K562 (cell line): Measurements from ENCODE around the gene NF1. TPM values are rescaled to one million over a fixed set of nuclear protein-coding genes. Genes with fewer than 3 reads are reported as not detected.

Experiments
- ASH1L ChIP-seq: fragments of 450-650 bp; IDR thresholded peaks from 2 replicates; pipeline ENCODE4 v1.6.1; 2018; ENCODE audit warnings: borderline replicate concordance, mild to moderate bottlenecking, low read depth; ENCODE audit not compliant: partially characterized antibody
- CHD2 ChIP-seq: IDR thresholded peaks from 2 replicates; pipeline ENCODE4 v1.6.1; 2011; ENCODE audit warnings: low read depth, low read length
- PHF21A ChIP-seq: fragments of 450-650 bp; IDR thresholded peaks from 2 replicates; pipeline ENCODE4 v1.6.1; 2017; ENCODE audit warnings: low read depth, borderline replicate concordance
- PURB ChIP-seq: sonication (generic); formaldehyde crosslinking; IDR thresholded peaks from 2 replicates; pipeline ENCODE4 v1.9.0; 2021; ENCODE audit warnings: low read depth, mild to moderate bottlenecking, missing genetic modification reagents
- RBFOX2 ChIP-seq: fragments of 200-400 bp; formaldehyde crosslinking; IDR thresholded peaks from 2 replicates; pipeline ENCODE4 v1.6.1; 2017; ENCODE audit warnings: low read depth, mild to moderate bottlenecking, low read length, moderate library complexity
- SMARCE1 ChIP-seq: fragments of 450-650 bp; IDR thresholded peaks from 2 replicates; pipeline ENCODE4 v1.7.1; 2016; ENCODE audit warnings: mild to moderate bottlenecking
- ZBTB43 ChIP-seq: sonication (generic); formaldehyde crosslinking; IDR thresholded peaks from 2 replicates; pipeline ENCODE4 v1.8.0; 2023; ENCODE audit warnings: mild to moderate bottlenecking, missing genetic modification reagents
- ZC3H4 ChIP-seq: sonication (generic); formaldehyde crosslinking; IDR thresholded peaks from 2 replicates; pipeline ENCODE4 v1.9.0; 2021; ENCODE audit warnings: missing genetic modification reagents, borderline replicate concordance
- ZNF134 ChIP-seq: fragments of 250-450 bp; sonication (Bioruptor Pico); conservative IDR thresholded peaks from 2 replicates; pipeline ENCODE4 v1.4.0; 2020
- ZNF507 ChIP-seq: conservative IDR thresholded peaks from 2 replicates; pipeline ENCODE4 v1.6.1; 2017; ENCODE audit warnings: missing genetic modification characterization, missing compliant biosample characterization
- ZNF584 ChIP-seq: fragments of 200-800 bp; sonication (Bioruptor generic); IDR thresholded peaks from 2 replicates; pipeline ENCODE4 v1.6.1; 2016; ENCODE audit warnings: low read depth, mild to moderate bottlenecking, missing genetic modification characterization, missing compliant biosample characterization
- ZNF592 ChIP-seq: fragments of 450-650 bp; IDR thresholded peaks from 2 replicates; pipeline ENCODE4 v1.6.1; 2017; ENCODE audit warnings: antibody characterized with exemption, mild to moderate bottlenecking
- polyA plus RNA-seq, 8 experiments: library from polyadenylated mRNA; depleted of rRNA in 4 of 8; stranded (reverse) in 5 of 8; unstranded in 3 of 8; fragments of >200 nt; fragmentation: Nextera tagmentation in 2 of 8; fragmentation: Illumina TruSeq in 1 of 8; extraction: Ambion mirVana in 2 of 8; extraction: Trizol in 1 of 8; gene quantifications; 2 replicates each; pipeline versions ENCODE4 v1.2.1 to v1.2.3, GENCODE V29; 2011 to 2014; ENCODE audit warnings: inconsistent platforms in 1 of 8, missing spikeins in 1 of 8
- total RNA-seq, 7 experiments: library from RNA; depleted of rRNA in 6 of 7; stranded (reverse); fragments of >200 nt in 6 of 7; fragmentation: Illumina TruSeq in 2 of 7; extraction: Trizol in 2 of 7; gene quantifications; 2 replicates each; pipeline versions ENCODE4 v1.2.1 to v1.2.3, GENCODE V29; 2011 to 2021; ENCODE audit warnings: low replicate concordance in 1 of 7
- TF ChIP-seq, protein P1 (sequence below), 2 experiments: fragments of 450-650 bp; IDR thresholded peaks; 2 replicates each; pipeline ENCODE4 v1.6.1; 2016
- TF ChIP-seq, protein P2 (sequence below): fragments of 450-650 bp; formaldehyde crosslinking; IDR thresholded peaks from 2 replicates; pipeline ENCODE4 v1.4.0; 2022; ENCODE audit warnings: missing genetic modification characterization
- TF ChIP-seq, protein P3 (sequence below): fragments of 450-650 bp; IDR thresholded peaks from one replicate; pipeline ENCODE4 v1.6.1; 2018; ENCODE audit warnings: mild to moderate bottlenecking, moderate library complexity; ENCODE audit not compliant: partially characterized antibody
- TF ChIP-seq, protein P4 (sequence below): fragments of 450-650 bp; IDR thresholded peaks from 2 replicates; pipeline ENCODE4 v1.6.1; 2017; ENCODE audit warnings: antibody characterized with exemption

Gene NF1
- total and polyA plus RNA-seq, 9 of the 15 experiments (the other 6 are each of a cell fraction or from before 2014, with no cell fraction given), result 3.4 to 41.9 (median 24.3) TPM

GRCh38 chr17:31052187-31052889 lies 42.4 kb upstream of the NF1 start (continued):
- TF ChIP-seq, protein P1, sequence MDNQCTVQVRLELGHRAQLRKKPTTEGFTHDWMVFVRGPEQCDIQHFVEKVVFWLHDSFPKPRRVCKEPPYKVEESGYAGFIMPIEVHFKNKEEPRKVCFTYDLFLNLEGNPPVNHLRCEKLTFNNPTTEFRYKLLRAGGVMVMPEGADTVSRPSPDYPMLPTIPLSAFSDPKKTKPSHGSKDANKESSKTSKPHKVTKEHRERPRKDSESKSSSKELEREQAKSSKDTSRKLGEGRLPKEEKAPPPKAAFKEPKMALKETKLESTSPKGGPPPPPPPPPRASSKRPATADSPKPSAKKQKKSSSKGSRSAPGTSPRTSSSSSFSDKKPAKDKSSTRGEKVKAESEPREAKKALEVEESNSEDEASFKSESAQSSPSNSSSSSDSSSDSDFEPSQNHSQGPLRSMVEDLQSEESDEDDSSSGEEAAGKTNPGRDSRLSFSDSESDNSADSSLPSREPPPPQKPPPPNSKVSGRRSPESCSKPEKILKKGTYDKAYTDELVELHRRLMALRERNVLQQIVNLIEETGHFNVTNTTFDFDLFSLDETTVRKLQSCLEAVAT (IDR thresholded peaks at IDR 0.05), result 0 out of 4 replicates have a peak, but pooled peaks of 1 of the 2 experiments have one; percentile 23
- TF ChIP-seq ZNF584 (CRISPR knock-in tag) (peak; percentile 44; the same call in 1 of the 2 replicates), RBFOX2 (no peak), CHD2 (no peak), PHF21A (no peak), ZNF507 (no peak), PURB (CRISPR knock-in tag) (no peak), ZNF134 (CRISPR knock-in tag) (no peak), ZNF592 (peak; percentile 94), ZBTB43 (CRISPR knock-in tag) (no peak), ZC3H4 (CRISPR knock-in tag) (no peak), ASH1L (no peak), SMARCE1 (peak; percentile 81)
- TF ChIP-seq, protein P2, sequence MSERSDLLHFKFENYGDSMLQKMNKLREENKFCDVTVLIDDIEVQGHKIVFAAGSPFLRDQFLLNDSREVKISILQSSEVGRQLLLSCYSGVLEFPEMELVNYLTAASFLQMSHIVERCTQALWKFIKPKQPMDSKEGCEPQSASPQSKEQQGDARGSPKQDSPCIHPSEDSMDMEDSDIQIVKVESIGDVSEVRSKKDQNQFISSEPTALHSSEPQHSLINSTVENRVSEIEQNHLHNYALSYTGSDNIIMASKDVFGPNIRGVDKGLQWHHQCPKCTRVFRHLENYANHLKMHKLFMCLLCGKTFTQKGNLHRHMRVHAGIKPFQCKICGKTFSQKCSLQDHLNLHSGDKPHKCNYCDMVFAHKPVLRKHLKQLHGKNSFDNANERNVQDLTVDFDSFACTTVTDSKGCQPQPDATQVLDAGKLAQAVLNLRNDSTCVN (CRISPR knock-in tag), result no peak
- TF ChIP-seq, protein P3, sequence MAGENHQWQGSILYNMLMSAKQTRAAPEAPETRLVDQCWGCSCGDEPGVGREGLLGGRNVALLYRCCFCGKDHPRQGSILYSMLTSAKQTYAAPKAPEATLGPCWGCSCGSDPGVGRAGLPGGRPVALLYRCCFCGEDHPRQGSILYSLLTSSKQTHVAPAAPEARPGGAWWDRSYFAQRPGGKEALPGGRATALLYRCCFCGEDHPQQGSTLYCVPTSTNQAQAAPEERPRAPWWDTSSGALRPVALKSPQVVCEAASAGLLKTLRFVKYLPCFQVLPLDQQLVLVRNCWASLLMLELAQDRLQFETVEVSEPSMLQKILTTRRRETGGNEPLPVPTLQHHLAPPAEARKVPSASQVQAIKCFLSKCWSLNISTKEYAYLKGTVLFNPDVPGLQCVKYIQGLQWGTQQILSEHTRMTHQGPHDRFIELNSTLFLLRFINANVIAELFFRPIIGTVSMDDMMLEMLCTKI, result no peak
- TF ChIP-seq, protein P4, sequence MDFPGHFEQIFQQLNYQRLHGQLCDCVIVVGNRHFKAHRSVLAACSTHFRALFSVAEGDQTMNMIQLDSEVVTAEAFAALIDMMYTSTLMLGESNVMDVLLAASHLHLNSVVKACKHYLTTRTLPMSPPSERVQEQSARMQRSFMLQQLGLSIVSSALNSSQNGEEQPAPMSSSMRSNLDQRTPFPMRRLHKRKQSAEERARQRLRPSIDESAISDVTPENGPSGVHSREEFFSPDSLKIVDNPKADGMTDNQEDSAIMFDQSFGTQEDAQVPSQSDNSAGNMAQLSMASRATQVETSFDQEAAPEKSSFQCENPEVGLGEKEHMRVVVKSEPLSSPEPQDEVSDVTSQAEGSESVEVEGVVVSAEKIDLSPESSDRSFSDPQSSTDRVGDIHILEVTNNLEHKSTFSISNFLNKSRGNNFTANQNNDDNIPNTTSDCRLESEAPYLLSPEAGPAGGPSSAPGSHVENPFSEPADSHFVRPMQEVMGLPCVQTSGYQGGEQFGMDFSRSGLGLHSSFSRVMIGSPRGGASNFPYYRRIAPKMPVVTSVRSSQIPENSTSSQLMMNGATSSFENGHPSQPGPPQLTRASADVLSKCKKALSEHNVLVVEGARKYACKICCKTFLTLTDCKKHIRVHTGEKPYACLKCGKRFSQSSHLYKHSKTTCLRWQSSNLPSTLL, result no peak
